ENCODE measurements around the gene PDE4C.

The PDE4C gene

DNA sequence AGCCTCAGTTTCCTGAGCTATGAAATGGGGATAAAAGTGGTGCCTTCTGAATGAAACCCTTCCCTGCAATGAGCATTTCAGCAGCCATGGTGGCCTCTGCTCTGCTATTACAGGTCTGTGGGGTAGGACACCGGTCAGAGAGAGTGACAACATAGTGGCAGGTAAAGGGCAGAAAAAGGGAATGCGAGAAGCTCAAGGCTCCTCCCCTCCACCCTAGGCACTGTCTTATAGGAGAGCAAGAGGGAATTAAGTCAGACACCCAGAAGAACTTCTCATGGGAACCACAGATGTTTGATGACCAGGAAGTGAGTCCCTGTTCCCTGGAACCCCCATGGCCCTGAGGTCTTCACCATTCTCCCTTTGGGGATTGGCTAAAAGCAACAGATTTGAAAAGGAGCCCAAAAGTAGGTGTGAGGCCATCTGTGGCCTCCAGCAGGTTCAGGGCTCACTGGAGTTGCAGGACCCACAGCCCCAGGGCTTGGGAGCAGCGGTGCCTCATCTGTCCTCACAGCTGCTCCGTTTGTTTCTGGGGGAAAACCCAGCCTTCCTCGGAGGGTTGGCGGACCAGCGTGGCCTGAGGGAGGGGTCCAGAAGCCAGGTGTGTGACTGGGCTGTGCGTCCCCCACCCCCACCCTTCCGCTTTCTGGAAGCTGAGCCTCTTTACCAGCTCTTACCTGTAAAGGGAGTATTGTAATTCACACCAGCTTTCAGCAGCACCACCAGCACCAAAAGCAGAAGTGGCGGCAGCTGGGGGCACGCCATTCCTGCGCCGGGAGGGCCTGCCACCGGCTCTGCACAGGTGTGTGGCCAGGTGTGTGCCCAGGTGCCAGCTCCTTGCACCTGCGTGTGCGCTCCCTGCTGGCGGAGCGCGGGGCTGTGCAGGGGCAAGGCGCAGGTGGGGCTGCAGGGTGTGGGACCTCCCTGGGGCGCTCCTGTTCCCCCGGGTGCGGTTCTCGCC, 28.6 kb upstream of the PDE4C start:
- DNase-seq (ENCODE audit: low read depth): no peak

DNA sequence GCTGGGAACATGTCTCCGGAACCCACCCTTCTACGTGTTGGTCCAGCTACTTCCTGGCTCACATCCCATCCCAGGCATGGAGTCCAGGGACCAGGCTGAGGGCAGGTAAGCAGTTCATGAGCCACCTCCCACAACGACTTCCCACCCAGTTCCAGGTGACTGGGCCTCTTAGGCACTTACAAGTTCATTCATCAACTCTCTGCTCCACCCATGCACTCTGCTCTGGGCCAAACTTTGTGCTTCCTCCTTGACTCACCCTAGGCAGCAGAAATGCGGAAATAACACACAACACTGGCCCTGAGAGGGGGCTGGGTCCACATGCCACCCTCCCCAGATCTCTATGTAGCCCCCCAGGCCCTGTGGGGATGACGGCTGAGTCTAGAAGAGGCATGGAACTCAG, 27.5 kb upstream of the PDE4C start:
- DNase-seq (ENCODE audit: low read depth): no peak

DNA sequence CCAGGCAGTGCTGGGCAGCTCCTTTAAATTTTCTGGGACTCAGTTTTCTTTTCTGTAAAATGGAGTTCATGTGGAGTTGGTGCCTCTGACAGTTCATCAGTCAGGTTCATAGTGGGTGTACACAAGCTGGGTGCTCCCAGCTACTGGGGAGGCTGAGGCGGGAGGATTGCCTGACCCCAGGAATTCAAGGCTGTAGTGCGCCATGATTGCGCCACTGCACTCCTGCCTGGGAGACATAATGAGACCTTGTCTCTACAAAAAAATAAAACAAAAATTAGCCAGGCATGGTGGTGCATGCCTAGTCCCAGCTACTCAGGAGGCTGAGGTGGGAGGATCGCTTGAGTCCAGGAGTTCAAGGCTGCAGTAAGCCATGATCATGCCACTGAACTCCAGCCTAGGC, 26.9 kb upstream of the PDE4C start:
- no peak for DNase-seq (ENCODE audit: low read depth)

DNA sequence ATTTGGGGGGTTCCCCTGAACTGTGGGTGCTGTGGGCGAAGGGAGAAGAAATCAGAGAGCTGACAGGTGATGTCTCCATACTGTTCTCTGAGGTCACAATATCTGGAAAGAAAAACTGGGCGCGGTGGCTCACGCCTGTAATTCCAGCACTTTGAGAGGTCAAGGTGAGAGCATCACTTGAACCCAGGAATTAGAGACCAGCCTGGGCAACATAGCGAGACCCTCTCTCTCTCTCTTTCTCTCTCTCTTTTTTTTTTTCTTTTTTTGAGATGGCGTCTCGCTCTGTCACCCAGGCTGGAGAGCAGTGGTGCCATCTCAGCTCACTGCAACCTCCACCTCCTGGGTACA, 26.1 kb upstream of the PDE4C start:
- no peak for DNase-seq (ENCODE audit: low read depth)

DNA sequence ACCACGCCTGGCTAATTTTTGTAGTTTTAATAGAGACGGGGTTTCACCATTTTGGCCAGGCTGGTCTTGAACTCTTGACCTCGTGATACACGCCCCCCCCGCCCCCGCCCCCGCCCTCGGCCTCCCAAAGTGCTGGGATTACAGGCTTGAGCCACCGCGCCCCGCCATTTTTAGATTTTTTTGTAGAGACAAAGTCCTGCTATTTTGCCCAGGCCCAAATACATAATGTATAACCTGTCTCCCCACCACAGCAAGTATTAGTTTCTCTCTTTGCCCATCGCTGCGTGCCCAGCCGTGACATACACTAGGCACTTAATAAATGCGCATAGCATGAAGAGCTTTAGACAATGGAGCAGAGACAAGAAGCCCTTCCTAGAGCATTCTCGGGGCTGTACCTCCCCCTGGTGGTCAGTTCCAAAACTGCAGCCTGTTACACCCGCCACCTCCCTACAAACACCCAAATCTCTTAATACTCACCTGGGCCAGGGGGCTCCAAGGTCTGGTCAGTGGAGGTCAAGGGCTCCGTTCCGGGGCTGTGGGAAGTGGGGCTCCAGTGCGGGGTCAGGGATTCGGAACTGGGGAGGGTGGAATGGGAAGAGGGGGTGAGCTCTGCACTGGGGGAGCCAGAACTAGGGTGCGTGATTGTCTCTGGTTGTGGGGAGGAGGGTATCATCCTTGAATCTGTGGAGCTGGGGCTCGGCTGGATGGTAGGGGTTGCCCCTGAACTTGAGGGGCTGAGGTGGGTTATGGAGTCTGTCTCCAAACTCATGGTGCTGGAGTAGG, 25.5 kb upstream of the PDE4C start:
- peak; percentile 82 for DNase-seq (ENCODE audit: low read depth)

DNA sequence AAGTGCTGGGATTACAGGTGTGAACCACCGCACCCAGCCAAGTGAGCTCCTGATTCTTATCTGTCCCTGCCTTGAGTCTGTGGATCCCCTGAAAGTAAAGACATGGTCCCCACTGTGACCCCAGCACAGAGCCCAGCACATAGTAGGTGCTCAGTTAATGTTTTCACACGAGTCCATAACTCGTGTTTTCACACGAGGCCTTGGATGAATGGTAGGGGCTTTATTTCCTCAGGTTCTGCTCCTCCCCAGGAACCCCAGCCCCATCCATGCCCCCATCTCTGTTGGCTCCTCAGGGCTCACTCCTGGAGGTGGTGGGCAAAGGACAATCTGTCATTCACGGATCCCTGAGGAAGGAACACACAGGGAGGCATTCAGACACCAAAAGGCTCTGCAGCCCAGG, 23.6 kb upstream of the PDE4C start:
- DNase-seq (ENCODE audit: low read depth): no peak

DNA sequence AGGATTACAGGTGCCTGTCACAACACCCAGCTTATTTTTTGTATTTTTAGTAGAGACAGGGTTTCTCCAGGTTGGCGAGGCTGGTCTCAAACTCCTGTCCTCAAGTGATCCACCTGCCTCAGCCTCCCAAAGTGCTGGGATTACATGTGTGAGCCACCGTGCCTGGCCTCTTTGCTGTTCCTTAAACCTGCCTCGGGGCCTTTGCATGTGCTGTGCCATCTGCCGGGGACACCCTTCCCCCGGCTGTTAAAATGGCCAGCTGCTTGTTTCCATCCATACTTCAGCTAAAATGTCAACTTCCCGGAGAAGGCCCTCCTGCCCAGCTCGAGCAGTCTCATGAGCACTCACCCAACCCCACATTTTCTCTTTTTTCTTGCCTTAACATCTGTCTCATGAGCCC, 19.1 kb upstream of the PDE4C start:
- no peak for DNase-seq (ENCODE audit: low read depth)

DNA sequence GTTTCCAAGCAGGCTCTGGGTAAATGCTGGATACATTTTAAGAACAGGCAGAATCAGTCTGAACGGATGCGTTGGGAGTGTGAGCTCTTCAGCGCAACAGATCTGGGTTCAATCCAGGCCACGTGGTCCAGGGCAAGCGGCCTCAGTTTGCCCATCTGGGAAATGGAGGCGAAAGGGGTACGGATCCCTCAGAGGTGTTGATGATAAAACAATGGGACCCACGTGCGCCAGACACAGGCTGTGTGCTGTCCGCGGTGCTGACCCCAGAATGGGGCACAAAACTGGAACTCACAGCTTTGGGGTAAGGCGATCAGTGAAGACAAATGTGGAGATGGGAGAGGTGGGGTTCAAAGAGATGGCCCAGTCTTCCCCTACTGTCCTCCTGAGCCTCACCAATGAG, 13.1 kb upstream of the PDE4C start:
- no peak for DNase-seq (ENCODE audit: low read depth)

DNA sequence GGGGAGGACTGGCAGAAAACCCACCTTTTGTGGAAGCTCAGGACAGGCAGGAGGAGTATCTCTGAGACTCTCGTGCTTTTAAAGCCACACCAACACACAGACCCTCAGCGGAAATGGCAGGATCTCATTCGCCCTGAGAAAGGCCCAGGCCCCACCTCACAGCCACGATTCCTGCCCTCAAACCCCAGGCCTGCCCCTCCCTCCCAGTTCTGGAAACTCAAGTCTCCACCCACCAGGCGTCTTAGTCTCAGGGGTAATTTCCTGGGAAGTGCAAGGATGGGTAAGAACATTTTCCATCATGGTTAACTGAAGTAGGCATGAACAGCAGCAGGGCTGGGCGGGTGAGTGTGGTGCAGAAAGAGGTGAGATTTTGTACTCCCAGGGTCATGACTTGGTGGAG, 8.0 kb upstream of the PDE4C start:
- DNase-seq (ENCODE audit: low read depth): no peak

DNA sequence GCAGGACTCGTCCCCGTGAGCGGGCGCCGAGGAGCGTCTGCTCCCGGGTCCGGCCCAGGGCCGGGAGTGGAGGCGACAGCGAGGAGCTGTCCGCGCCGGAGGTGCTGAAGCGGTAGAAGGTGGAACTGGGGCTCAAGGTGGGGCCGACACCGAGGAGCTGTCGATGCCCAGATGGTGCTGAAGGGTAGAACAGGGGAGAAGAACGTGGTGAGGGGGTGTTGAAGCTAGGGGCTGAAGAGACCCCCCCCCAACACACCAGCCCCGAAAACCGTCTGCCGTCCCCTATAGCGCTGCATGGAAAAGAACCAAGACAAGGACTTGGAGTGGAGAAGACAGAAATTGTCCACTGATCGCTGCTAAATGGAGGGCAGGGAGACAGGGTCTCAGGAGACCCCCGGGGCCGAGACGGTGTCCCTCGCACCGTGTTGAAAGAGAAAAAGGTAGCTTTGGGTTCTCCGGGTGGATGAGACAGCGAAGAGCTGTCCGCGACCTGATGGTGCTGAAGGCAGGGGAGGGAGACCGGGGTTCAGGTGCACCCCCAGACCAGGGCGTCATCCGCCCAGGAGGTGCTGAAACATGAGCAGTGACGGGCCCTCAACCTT, 7.1 kb upstream of the PDE4C start:
- peak; percentile 14 for DNase-seq (ENCODE audit: low read depth)

DNA sequence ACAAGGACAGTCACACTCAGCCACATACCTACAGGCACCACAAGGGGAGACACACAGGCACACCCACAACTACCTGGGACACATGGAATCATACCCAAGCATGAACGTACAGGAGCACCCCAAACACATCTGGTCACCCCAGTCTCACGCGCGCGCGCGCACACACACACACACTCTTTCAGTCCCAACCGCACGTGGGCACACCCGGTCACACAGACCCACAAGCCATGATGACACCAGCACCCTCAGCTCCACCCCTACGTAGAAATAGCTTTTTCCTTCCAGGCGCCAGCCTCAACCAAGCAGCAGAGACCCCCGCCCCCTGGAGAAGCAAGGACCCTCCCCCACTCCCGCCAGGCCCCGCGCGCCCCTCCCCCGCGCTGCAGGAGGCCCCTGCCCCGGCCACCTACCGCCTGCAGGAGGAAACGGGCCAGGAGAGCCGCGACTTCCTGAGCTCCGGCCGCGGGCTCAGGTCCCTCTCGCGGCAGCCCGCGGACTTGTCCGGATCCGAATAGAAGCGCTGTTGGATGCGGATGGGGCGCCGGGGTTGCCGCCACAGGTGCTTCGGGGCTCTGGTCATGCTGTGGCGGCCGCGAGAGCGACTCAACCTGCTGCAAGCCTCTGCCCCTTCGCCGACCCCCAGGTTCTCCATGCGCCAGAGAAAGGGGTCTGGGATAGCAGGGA, 6.4 kb upstream of the PDE4C start:
- DNase-seq (ENCODE audit: low read depth): no peak

DNA sequence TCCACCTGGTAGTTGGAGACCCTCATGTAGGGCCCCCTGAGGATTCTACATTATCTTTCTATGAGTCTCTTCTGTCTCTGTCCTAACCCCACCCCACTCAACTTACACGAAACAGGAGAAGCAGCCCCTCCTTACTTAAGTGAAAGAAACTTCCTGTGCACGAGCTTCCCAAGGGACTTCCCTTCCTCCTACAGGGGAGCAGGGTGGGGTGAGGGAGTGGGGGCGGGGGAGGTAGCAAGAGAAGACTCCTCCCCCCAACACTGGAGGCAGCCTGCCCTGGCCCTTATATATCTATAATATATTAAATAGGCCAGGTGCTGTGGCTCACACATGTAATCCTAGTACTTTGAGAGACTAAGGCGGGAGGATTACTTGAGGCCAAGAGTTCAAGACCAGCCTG, 5.5 kb upstream of the PDE4C start:
- no peak for DNase-seq (ENCODE audit: low read depth)

DNA sequence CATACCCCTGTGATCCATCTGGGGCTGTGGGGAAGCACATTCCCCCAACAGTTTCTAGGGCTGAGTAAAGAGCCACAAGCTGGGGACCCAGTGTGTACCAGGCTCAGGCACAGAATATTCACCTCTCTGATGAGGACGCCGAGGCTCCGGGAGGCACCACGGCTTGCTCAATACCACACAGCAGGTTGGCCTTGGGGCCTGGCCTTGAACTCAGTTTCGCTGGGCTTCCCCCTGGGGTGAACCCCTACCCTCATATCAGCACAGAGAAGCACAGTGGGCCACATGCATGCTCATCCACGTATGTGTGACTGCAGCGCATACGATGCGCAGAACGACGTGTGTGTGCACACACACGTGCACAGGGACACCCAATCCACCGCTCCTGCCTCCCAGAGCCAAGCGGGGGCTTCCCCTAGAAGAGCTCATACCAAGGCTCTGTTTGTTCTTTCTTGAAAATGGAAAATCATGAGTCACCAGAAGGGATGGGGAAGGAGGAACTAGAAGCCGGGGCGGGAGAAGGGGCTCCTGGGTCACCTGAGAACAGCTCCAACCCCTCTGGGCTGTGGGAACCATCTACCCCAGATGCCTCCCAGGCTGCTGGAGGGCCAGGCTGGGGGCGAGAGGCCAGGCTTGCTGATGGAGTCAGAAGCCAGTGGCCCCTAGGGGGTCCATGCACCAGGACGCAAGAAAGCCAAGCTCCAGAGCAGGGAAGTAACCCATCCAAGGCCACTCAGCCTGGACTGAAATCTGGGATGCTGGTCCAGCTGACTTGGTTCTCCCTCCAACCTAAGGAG, 4.9 kb upstream of the PDE4C start:
- no peak for DNase-seq (ENCODE audit: low read depth)

DNA sequence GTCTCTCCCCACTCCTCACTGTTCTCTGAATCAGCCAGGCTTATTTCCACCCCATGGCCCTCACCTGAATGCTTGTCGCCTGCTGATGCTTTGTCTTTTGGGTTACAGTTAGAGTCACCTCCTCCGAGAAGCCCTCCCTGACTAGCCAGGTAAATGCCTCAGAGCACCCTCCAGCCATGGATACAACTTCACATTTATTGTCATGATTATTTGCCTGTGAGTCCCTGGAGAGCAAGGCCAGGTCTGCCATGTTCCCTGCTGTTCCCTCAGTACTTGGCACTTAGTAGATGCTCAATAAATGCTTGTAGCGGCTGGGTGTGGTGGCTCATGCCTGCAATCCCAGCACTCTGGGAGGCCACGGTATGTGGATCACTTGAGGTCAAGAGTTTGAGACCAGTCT, 3.7 kb upstream of the PDE4C start:
- DNase-seq (ENCODE audit: low read depth): no peak

DNA sequence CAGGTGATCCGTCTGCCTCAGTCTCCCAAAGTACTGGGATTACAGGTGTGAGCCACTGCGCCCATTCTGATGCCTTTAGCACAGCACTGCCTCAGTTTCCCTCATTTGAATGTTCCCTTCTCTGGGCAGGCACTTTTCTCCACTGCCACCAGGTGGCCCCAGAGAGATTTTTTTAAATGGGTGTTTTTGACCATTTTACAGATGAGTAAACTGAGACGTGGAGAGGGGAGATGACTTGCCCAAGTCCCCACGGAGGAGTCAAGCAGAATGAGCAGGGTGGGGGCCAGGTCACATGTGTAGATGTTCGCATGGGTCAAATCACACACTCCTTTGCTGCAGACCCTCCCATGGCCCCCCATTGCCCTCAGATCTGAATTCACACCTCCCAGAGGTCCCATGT, 3.2 kb upstream of the PDE4C start:
- DNase-seq (ENCODE audit: low read depth): no peak

DNA sequence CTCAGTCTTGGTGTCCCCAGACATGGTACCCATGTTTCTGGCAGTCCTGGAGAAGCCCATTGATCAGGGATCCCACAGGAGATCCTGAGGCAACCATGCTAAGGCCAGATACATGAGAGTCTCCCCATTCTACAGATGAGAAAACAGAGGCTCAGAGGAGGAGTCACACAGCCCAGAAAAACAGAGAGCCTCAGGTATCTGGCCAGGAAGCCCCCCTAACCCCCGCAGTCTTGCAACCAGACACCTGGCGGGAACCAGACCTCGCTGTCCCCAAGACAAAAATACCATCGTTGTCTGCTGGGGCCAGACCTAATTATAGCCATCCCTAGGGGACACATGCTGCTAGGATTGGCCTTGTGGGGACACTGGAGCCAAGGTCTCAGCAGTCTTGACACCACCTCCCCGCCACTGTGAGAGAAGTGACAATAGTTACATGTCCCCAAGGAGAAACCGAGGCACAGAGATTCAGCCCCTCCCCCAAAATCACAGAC, 1.6 kb upstream of the PDE4C start:
- DNase-seq (ENCODE audit: low read depth): no peak

DNA sequence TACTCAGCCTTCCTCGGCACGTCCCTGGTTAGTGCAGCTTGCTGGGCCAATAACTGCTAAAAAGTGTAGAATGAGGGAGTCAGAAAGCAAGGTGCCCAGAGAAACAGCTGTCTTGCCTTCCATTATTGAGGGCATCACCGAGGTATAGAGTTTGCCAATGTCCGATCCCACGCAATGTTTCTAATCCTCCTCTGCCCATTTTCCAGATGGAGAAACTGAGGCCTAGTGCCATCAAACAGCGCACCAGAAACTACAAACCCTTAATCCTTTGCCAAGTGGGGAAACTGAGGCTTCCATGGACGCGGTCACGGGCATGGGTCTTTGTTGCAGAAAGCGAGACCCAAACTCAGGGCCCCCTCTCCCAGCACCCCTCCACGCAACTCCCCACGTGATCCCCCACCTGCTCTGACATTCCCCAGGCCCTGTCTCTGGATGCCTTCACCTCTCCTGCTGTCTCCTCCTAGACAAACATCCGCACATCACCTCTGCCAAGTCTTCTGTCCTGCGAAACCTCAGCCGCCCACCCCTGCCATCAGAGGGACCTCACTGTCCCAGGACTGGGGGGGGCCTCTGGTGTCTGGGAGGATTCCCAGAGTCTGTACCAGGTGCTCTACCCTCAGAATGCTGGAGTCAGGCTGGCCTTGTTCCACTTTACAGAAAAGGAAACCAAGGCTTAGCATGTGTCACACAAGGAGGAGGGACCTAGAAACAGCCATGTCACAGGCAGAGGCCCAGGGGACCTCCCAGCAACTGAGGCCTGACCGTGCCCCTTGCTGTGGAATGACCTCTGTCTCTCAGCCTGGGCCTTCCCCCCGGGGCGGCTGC, 930 bp upstream of the PDE4C start:
- DNase-seq (ENCODE audit: low read depth): no peak

DNA sequence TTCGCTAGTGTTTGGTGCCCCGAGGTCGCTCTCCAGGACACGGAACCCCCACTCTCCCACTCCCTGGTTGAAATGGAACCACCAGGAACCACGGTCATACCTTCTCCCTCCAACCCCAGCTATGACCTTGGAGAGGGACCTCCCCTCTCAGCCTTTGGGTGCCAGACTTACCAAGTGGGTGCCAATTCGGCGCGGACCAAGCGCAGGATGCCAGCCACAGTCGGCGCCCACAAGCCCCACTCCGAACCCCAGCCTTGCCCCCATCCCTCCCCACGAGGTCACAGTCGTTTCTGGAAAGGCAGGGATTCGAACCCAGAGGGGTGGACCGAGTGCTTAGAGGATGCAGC, 910 bp downstream of the PDE4C start:
- no peak for DNase-seq (ENCODE audit: low read depth)

DNA sequence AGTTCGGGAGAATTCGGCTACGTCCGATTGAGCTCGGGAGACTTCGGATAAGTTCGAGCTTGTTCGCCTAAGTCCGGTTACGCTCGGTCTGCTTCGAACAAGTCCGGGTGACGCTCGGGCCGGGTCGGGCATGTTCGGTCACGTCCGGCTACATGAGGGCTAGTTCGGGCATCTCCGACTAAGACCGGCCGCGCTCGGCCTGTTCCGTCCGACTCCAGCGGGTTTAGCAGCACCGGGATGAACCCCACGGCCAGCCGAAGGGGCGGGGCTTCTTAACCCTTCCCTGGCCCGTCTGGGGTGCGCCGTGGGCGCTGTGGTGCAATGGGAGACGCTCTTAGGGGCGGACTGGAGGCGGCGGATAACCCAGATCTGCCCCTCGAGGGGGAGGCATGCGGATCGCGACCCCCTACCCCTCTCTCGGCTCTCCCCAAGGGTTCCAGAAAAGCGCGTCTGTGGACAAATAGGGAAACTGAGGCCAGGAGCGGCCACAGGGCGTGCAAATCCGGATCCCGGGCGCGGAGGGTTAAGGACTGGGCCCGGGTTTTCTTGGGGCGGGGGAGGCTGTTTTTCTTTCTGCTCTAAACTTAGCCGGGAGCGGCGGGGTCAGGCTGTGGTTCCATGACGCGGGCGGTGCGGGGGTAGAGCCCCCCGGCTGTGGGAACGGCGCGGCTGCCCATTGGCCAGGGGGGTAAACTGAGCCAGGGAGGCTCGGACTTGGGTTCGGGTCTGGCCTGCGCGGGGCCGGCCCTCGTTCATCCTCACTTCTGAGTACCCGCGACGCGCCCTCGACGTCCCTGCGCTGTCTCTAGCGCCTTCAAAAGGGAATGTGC, 1.5 kb downstream of the PDE4C start:
- peak; percentile 60 for DNase-seq (ENCODE audit: low read depth)

Data from stimulated activated CD8-positive, alpha-beta memory T cell treated with anti-CD3 and anti-CD28 coated beads, Interleukin-15, amount 100 ng/mL, for 1 hour (primary cell).